Sigmoid colon (tissue), 7 donors: ENCODE data around the gene AP1M2. TPM values are rescaled to one million over a fixed set of nuclear protein-coding genes. Genes with fewer than 3 reads are reported as not detected.

Source experiments
- DNase-seq: peaks from one replicate; pipeline ENCODE4 v3.0.0-alpha.2; 2019
- H3K27ac ChIP-seq, 4 donors: fragments of 200-600 bp; sonication (generic); one replicate each; pipeline ENCODE4 v1.5.1; 2016 to 2019; ENCODE audit warnings: mild to moderate bottlenecking in 1 of 4
- H3K27me3 ChIP-seq, 3 donors: fragments of 200-600 bp; sonication (generic); one replicate each; pipeline ENCODE4 v1.5.1; 2019; ENCODE audit warnings: mild to moderate bottlenecking in 1 of 3
- H3K36me3 ChIP-seq, 4 donors: fragments of 200-600 bp; sonication (generic); one replicate each; pipeline ENCODE4 v1.5.1; 2016 to 2019
- H3K4me1 ChIP-seq, 4 donors: fragments of 200-600 bp; sonication (generic); one replicate each; pipeline ENCODE4 v1.5.1; 2017 to 2019
- H3K4me3 ChIP-seq, 4 donors: fragments of 200-600 bp; sonication (generic); one replicate each; pipeline ENCODE4 v1.5.1; 2017 to 2019; ENCODE audit warnings: mild to moderate bottlenecking in 2 of 4, moderate library complexity in 1 of 4
- H3K9me3 ChIP-seq, 4 donors: fragments of 200-600 bp in 3 of 4; sonication (generic) in 3 of 4; one replicate each; pipeline versions ENCODE4 v1.5.1 to v1.6.1; 2013 to 2019
- CTCF ChIP-seq, 4 experiments: fragments of 450-650 bp in 3 of 4; fragments of 200-600 bp in 1 of 4; IDR thresholded peaks; one replicate each; pipeline ENCODE4 v1.5.1; 2016 to 2019; ENCODE audit warnings: antibody characterized with exemption in 4 of 4, mild to moderate bottlenecking in 3 of 4, moderate library complexity in 2 of 4
- EP300 ChIP-seq, 4 donors: sonication (generic); formaldehyde crosslinking; IDR thresholded peaks; one replicate each; pipeline ENCODE4 v1.6.1; 2017; ENCODE audit warnings: antibody characterized with exemption in 4 of 4
- POLR2A ChIP-seq, 2 donors: fragments of 450-650 bp; IDR thresholded peaks; one replicate each; pipeline ENCODE4 v1.6.1; 2016; ENCODE audit warnings: antibody characterized with exemption in 2 of 2, mild to moderate bottlenecking in 2 of 2, moderate library complexity in 2 of 2
- POLR2AphosphoS5 ChIP-seq, 4 donors: sonication (generic); formaldehyde crosslinking; IDR thresholded peaks; one replicate each; pipeline ENCODE4 v1.6.1; 2017; ENCODE audit warnings: antibody characterized with exemption in 4 of 4
- WGBS, 2 donors: extraction: QIAGEN DNeasy Blood & Tissue Kit; methylation state at CpG; one replicate each; pipeline ENCODE4 v1.1.7; 2013; 5-methylcytosine and 5-hydroxymethylcytosine counted together
- intact Hi-C: fragments of 100-400 bp; cut with DNase I; formaldehyde crosslinking; loops from one replicate; pipeline ENCODE4 v1.15.1; 2023
- polyA plus RNA-seq, 3 donors: library from polyadenylated mRNA; stranded (reverse); fragments of 200-250 nt; gene quantifications; one replicate each; pipeline ENCODE4 v1.2.3, GENCODE V29; 2013
- total RNA-seq, 4 donors: library from RNA; depleted of rRNA; stranded (reverse); fragments of >200 nt; gene quantifications; one replicate each; pipeline ENCODE4 v1.1.0, GENCODE V29; 2016
- donor health status: healthy with polysubstance abuse.
- donor health status: Bipolar disorder and iron deficiency.
- donor health status: healthy.

The AP1M2 gene
- 1 to 10 TPM in 2 of 4 donors, not detected in 2; 1.1 to 3.0 TPM for total RNA-seq
- polyA plus RNA-seq = 100 to 1,000 TPM in 2 of 3 donors, 10 to 100 TPM in 1; 95.8 to 178 (median 150) TPM

- intact Hi-C loops = no loop called here
- Histone ChIP-seq H3K9me3 (no peaks in the 10 kb centered on the region), H3K36me3 (no peaks in the 10 kb centered on the region), H3K27ac (no peak within 1 kb of the TSS), H3K27me3 (peaks cover 0 to 37% (median 28%) of the 10 kb centered on the region in 3 donors), H3K4me1 (no peaks in the 10 kb centered on the region), H3K4me3 (peak within 1 kb of the TSS in 1 of 4 donors; percentile 7)
- TF ChIP-seq EP300 (IDR thresholded peaks at IDR 0.05) (no peak), POLR2AphosphoS5 (IDR thresholded peaks at IDR 0.05) (no peak), POLR2A (IDR thresholded peaks at IDR 0.05) (no peak), CTCF (IDR thresholded peaks at IDR 0.05) (no peak)
- WGBS, 2 donors = 14 to 28% methylated on average over 35 of the region's 35 CpGs
- no peak for DNase-seq
Observed at GRCh38 chr19:10587022-10587838, at the start of gene AP1M2. TSS of gene AP1M2 (minus strand) at chr19:10587312. CDS start at chr19:10587231, 81 bp downstream.

GRCh38 chr19:10636304-10636972 is 49.3 kb upstream of the AP1M2 start:
- peaks cover 4 to 85% (median 12%) of the 10 kb centered on the region in 4 donors for H3K36me3 ChIP-seq
- 90 to 94% methylated on average over 37 of the region's 37 CpGs for WGBS, 2 donors
- H3K9me3 ChIP-seq = no peaks in the 10 kb centered on the region
- TF ChIP-seq EP300 (IDR thresholded peaks at IDR 0.05) (no peak), POLR2A (IDR thresholded peaks at IDR 0.05) (no peak), POLR2AphosphoS5 (IDR thresholded peaks at IDR 0.05) (no peak), CTCF (IDR thresholded peaks at IDR 0.05) (no peak)
- no peaks in the 10 kb centered on the region for H3K4me1 ChIP-seq
- no peak overlapping the region for H3K4me3 ChIP-seq
- no peak for DNase-seq
- intact Hi-C loops = no loop called here
- H3K27ac ChIP-seq = no peak overlapping the region
- H3K27me3 ChIP-seq = no peaks in the 10 kb centered on the region

GRCh38 chr19:10634963-10635362 is 47.9 kb upstream of the AP1M2 start:
- no peaks in the 10 kb centered on the region for H3K27me3 ChIP-seq
- H3K36me3 ChIP-seq = peaks cover 4 to 84% (median 18%) of the 10 kb centered on the region in 4 donors
- H3K4me1 ChIP-seq = no peaks in the 10 kb centered on the region
- H3K27ac ChIP-seq = no peak overlapping the region
- no peak for TF ChIP-seq CTCF (IDR thresholded peaks at IDR 0.05)
- no peak for TF ChIP-seq POLR2AphosphoS5 (IDR thresholded peaks at IDR 0.05)
- TF ChIP-seq POLR2A (IDR thresholded peaks at IDR 0.05) = no peak
- no peak for TF ChIP-seq EP300 (IDR thresholded peaks at IDR 0.05)
- WGBS, 2 donors = 90 to 95% methylated on average over 6 of the region's 6 CpGs
- DNase-seq = no peak
- H3K9me3 ChIP-seq = no peaks in the 10 kb centered on the region
- intact Hi-C loops = no loop called here
- no peak overlapping the region for H3K4me3 ChIP-seq

- no peak for DNase-seq
- intact Hi-C loops = no loop called here
- 95 to 96% methylated on average over 7 of the region's 7 CpGs for WGBS, 2 donors
Observed at GRCh38 chr19:10634430-10634829, 47.3 kb upstream of the AP1M2 start.

More at GRCh38 chr19:10634430-10634829, 47.3 kb upstream of the AP1M2 start:
- H3K27me3 ChIP-seq = no peaks in the 10 kb centered on the region
- no peak for TF ChIP-seq EP300 (IDR thresholded peaks at IDR 0.05)
- no peak for TF ChIP-seq POLR2A (IDR thresholded peaks at IDR 0.05)
- TF ChIP-seq POLR2AphosphoS5 (IDR thresholded peaks at IDR 0.05) = no peak
- TF ChIP-seq CTCF (IDR thresholded peaks at IDR 0.05) = no peak
- no peak overlapping the region for H3K27ac ChIP-seq
- no peaks in the 10 kb centered on the region for H3K4me1 ChIP-seq
- no peaks in the 10 kb centered on the region for H3K9me3 ChIP-seq
- H3K4me3 ChIP-seq = no peak overlapping the region
- H3K36me3 ChIP-seq = peaks cover 4 to 86% (median 18%) of the 10 kb centered on the region in 4 donors
